Liver (tissue), 9 donors: ENCODE results near the gene CASTOR1. TPM values are rescaled to one million over a fixed set of nuclear protein-coding genes. Genes with fewer than 3 reads are reported as not detected.

Experiments
- DNase-seq: peaks from one replicate; pipeline ENCODE4 v3.0.0-alpha.2; 2017; ENCODE audit warnings: low spot score
- H3K27ac ChIP-seq, 2 donors: one replicate each; pipeline ENCODE4 v1.7.0; 2013; ENCODE audit warnings: inconsistent platforms in 2 of 2, low read length in 2 of 2, control low read depth in 1 of 2, low read depth in 1 of 2, mild to moderate bottlenecking in 1 of 2
- H3K27me3 ChIP-seq, 4 donors: one replicate each; pipeline versions ENCODE4 v1.6.1 to v1.7.0; 2013; ENCODE audit warnings: low read length in 3 of 4, inconsistent platforms in 1 of 4, mild to moderate bottlenecking in 1 of 4, moderate library complexity in 1 of 4; ENCODE audit not compliant: control insufficient read depth in 4 of 4, insufficient read depth in 4 of 4
- H3K36me3 ChIP-seq, 4 donors: one replicate each; pipeline versions ENCODE4 v1.6.1 to v1.7.0; 2013; ENCODE audit warnings: low read length in 3 of 4, mild to moderate bottlenecking in 3 of 4, low read depth in 1 of 4, moderate library complexity in 1 of 4; ENCODE audit not compliant: control insufficient read depth in 4 of 4, insufficient read depth in 3 of 4
- H3K4me1 ChIP-seq, 4 donors: one replicate each; pipeline versions ENCODE4 v1.6.1 to v1.7.0; 2013; ENCODE audit warnings: low read length in 3 of 4, mild to moderate bottlenecking in 3 of 4, moderate library complexity in 1 of 4; ENCODE audit not compliant: control insufficient read depth in 4 of 4, insufficient read depth in 4 of 4
- H3K4me3 ChIP-seq, 3 donors: one replicate each; pipeline versions ENCODE4 v1.6.1 to v1.7.0; 2013; ENCODE audit warnings: low read length in 3 of 3, control low read depth in 1 of 3, low read depth in 1 of 3, mild to moderate bottlenecking in 1 of 3
- H3K9ac ChIP-seq, 2 donors: one replicate each; pipeline ENCODE4 v1.7.0; 2013; ENCODE audit warnings: low read length in 2 of 2, mild to moderate bottlenecking in 2 of 2, moderate library complexity in 2 of 2, control low read depth in 1 of 2, low read depth in 1 of 2
- H3K9me3 ChIP-seq, 4 donors: one replicate each; pipeline versions ENCODE4 v1.6.1 to v1.7.0; 2013; ENCODE audit warnings: low read length in 3 of 4; ENCODE audit not compliant: control insufficient read depth in 4 of 4
- EGR1 ChIP-seq, 2 donors: IDR thresholded peaks; 2 replicates each; pipeline ENCODE4 v1.6.1; 2016 to 2018; ENCODE audit warnings: antibody characterized with exemption in 2 of 2, low read depth in 2 of 2
- FOXA1 ChIP-seq: IDR thresholded peaks from 2 replicates; pipeline ENCODE4 v1.6.1; 2016; ENCODE audit warnings: antibody characterized with exemption
- FOXA2 ChIP-seq: IDR thresholded peaks from 2 replicates; pipeline ENCODE4 v1.6.1; 2016; ENCODE audit warnings: antibody characterized with exemption
- GABPA ChIP-seq, 2 donors: IDR thresholded peaks in 1 of 2; conservative IDR thresholded peaks in 1 of 2; 2 replicates each; pipeline ENCODE4 v1.6.1; 2016; ENCODE audit warnings: antibody characterized with exemption in 2 of 2, mild to moderate bottlenecking in 1 of 2, moderate library complexity in 1 of 2
- HNF4A ChIP-seq, 2 donors: conservative IDR thresholded peaks; 2 replicates each; pipeline ENCODE4 v1.6.1; 2016; ENCODE audit warnings: antibody characterized with exemption in 2 of 2, mild to moderate bottlenecking in 2 of 2
- HNF4G ChIP-seq: IDR thresholded peaks from 2 replicates; pipeline ENCODE4 v1.6.1; 2016; ENCODE audit warnings: antibody characterized with exemption
- JUND ChIP-seq, 2 donors: IDR thresholded peaks; 2 replicates each; pipeline ENCODE4 v1.6.1; 2016; ENCODE audit warnings: antibody characterized with exemption in 2 of 2
- NR2F2 ChIP-seq: IDR thresholded peaks from 2 replicates; pipeline ENCODE4 v1.6.1; 2016; ENCODE audit warnings: antibody characterized with exemption
- RAD21 ChIP-seq, 2 donors: IDR thresholded peaks; 2 replicates each; pipeline ENCODE4 v1.6.1; 2016; ENCODE audit warnings: antibody characterized with exemption in 2 of 2, mild to moderate bottlenecking in 2 of 2
- RXRA ChIP-seq, 2 donors: IDR thresholded peaks; 2 replicates each; pipeline ENCODE4 v1.6.1; 2017 to 2018; ENCODE audit warnings: antibody characterized with exemption in 2 of 2, mild to moderate bottlenecking in 1 of 2
- SP1 ChIP-seq: IDR thresholded peaks from 2 replicates; pipeline ENCODE4 v1.6.1; 2018; ENCODE audit warnings: antibody characterized with exemption, mild to moderate bottlenecking
- TAF1 ChIP-seq: conservative IDR thresholded peaks from 2 replicates; pipeline ENCODE4 v1.6.1; 2016; ENCODE audit warnings: antibody characterized with exemption, mild to moderate bottlenecking
- YY1 ChIP-seq: IDR thresholded peaks from 2 replicates; pipeline ENCODE4 v1.6.1; 2016; ENCODE audit warnings: antibody characterized with exemption, mild to moderate bottlenecking
- WGBS: extraction: QIAGEN DNeasy Blood & Tissue Kit; methylation state at CpG from one replicate; pipeline ENCODE4 v1.1.7; 2013; 5-methylcytosine and 5-hydroxymethylcytosine counted together
- polyA plus RNA-seq, 2 donors: library from polyadenylated mRNA; stranded (reverse) in 1 of 2; unstranded in 1 of 2; fragments of 200-250 nt in 1 of 2; fragments of >200 nt in 1 of 2; fragmentation: Nextera tagmentation in 1 of 2; extraction: Ambion mirVana in 1 of 2; gene quantifications; one replicate each; pipeline versions ENCODE4 v1.2.1 to v1.2.3, GENCODE V29; 2013 to 2015
- total RNA-seq, 2 donors: library from RNA; depleted of rRNA; stranded (reverse); fragments of >200 nt; gene quantifications; one replicate each; pipeline ENCODE4 v1.2.3, GENCODE V29; 2014
- TF ChIP-seq, protein P1 (sequence below): fragments of 150-350 bp; IDR thresholded peaks from 2 replicates; pipeline ENCODE4 v1.5.1; 2017; ENCODE audit warnings: improper control_type of control experiment, low read depth, low read length; ENCODE audit not compliant: missing input control
- TF ChIP-seq, protein P2 (sequence below): IDR thresholded peaks from 2 replicates; pipeline ENCODE4 v1.6.1; 2016; ENCODE audit warnings: antibody characterized with exemption, mild to moderate bottlenecking
- TF ChIP-seq, protein P3 (sequence below): IDR thresholded peaks from 2 replicates; pipeline ENCODE4 v1.6.1; 2016; ENCODE audit warnings: antibody characterized with exemption
- TF ChIP-seq, protein P4 (sequence below): IDR thresholded peaks from 2 replicates; pipeline ENCODE4 v1.6.1; 2016; ENCODE audit warnings: antibody characterized with exemption
- TF ChIP-seq, protein P5 (sequence below): IDR thresholded peaks from 2 replicates; pipeline ENCODE4 v1.6.1; 2016; ENCODE audit warnings: antibody characterized with exemption
- donor health status: healthy.
- donor health status: healthy.
- donor health status: healthy.
- donor health status: healthy.
- donor health status: healthy.

Gene CASTOR1
- total and polyA plus RNA-seq, 4 donors, result 1.8 to 5.4 (median 2.4) TPM

DNA sequence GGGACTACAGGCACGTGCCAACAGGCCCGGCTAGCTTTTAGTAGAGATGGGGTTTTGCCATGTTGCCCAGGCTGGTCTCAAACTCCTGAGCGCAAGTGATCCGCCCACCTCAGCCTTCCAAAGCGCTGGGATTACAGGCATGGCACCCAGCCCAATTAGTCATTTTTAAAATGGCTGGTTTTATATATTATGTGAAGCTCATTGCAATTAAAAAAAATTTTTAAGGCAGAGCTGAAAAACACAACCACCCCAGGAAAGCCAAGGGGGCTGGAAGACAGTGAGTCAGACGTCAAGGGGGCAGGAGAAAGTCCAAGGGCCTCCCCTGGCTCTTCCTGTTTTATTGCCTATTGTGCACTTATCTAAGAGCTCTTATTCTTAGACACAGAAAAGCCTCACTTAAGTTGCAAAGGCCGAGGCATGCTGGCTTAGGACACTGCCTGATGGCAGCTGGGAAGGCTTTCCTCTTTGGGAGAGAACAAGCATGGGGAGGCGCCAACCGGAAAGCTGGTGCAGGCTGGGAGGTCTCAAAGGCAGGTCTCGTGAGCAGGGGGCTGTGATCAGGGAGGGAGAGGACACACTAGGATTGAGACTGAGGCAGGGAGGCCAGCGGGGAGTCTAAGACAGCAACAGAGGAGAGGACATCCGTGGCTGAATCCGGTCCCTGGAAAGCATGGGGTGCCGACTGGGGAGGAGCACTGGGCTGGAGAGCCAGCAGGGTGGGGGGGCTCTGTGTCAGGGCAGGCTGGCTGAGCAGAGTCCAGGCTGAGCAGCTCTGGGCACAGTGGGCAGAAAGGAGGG lies 11.6 kb downstream of the CASTOR1 start:
- Histone ChIP-seq H3K9ac (no peak overlapping the region), H3K9me3 (no peaks in the 10 kb centered on the region), H3K4me1 (peaks cover 0 to 6% (median 2%) of the 10 kb centered on the region in 4 donors), H3K27me3 (no peaks in the 10 kb centered on the region), H3K36me3 (no peaks in the 10 kb centered on the region), H3K4me3 (no peak overlapping the region), H3K27ac (peak overlapping the region; percentile 22 to 56)
- TF ChIP-seq SP1, result peak; percentile 37
- no peak for TF ChIP-seq HNF4G
- TF ChIP-seq YY1, result no peak
- TF ChIP-seq, protein P1, sequence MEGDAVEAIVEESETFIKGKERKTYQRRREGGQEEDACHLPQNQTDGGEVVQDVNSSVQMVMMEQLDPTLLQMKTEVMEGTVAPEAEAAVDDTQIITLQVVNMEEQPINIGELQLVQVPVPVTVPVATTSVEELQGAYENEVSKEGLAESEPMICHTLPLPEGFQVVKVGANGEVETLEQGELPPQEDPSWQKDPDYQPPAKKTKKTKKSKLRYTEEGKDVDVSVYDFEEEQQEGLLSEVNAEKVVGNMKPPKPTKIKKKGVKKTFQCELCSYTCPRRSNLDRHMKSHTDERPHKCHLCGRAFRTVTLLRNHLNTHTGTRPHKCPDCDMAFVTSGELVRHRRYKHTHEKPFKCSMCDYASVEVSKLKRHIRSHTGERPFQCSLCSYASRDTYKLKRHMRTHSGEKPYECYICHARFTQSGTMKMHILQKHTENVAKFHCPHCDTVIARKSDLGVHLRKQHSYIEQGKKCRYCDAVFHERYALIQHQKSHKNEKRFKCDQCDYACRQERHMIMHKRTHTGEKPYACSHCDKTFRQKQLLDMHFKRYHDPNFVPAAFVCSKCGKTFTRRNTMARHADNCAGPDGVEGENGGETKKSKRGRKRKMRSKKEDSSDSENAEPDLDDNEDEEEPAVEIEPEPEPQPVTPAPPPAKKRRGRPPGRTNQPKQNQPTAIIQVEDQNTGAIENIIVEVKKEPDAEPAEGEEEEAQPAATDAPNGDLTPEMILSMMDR, result no peak
- no peak for TF ChIP-seq TAF1
- peak; percentile 34 to 42 for TF ChIP-seq JUND (IDR thresholded peaks at IDR 0.05)
- no peak for TF ChIP-seq GABPA (IDR thresholded peaks at IDR 0.05 in 1 of 2, conservative IDR thresholded peaks at IDR 0.05 in 1 of 2)
- TF ChIP-seq RAD21 (IDR thresholded peaks at IDR 0.05), result no peak
- TF ChIP-seq, protein P2, sequence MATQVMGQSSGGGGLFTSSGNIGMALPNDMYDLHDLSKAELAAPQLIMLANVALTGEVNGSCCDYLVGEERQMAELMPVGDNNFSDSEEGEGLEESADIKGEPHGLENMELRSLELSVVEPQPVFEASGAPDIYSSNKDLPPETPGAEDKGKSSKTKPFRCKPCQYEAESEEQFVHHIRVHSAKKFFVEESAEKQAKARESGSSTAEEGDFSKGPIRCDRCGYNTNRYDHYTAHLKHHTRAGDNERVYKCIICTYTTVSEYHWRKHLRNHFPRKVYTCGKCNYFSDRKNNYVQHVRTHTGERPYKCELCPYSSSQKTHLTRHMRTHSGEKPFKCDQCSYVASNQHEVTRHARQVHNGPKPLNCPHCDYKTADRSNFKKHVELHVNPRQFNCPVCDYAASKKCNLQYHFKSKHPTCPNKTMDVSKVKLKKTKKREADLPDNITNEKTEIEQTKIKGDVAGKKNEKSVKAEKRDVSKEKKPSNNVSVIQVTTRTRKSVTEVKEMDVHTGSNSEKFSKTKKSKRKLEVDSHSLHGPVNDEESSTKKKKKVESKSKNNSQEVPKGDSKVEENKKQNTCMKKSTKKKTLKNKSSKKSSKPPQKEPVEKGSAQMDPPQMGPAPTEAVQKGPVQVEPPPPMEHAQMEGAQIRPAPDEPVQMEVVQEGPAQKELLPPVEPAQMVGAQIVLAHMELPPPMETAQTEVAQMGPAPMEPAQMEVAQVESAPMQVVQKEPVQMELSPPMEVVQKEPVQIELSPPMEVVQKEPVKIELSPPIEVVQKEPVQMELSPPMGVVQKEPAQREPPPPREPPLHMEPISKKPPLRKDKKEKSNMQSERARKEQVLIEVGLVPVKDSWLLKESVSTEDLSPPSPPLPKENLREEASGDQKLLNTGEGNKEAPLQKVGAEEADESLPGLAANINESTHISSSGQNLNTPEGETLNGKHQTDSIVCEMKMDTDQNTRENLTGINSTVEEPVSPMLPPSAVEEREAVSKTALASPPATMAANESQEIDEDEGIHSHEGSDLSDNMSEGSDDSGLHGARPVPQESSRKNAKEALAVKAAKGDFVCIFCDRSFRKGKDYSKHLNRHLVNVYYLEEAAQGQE, result no peak
- TF ChIP-seq, protein P3, sequence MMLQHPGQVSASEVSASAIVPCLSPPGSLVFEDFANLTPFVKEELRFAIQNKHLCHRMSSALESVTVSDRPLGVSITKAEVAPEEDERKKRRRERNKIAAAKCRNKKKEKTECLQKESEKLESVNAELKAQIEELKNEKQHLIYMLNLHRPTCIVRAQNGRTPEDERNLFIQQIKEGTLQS, result no peak
- no peak for TF ChIP-seq RXRA (IDR thresholded peaks at IDR 0.05)
- TF ChIP-seq, protein P4, sequence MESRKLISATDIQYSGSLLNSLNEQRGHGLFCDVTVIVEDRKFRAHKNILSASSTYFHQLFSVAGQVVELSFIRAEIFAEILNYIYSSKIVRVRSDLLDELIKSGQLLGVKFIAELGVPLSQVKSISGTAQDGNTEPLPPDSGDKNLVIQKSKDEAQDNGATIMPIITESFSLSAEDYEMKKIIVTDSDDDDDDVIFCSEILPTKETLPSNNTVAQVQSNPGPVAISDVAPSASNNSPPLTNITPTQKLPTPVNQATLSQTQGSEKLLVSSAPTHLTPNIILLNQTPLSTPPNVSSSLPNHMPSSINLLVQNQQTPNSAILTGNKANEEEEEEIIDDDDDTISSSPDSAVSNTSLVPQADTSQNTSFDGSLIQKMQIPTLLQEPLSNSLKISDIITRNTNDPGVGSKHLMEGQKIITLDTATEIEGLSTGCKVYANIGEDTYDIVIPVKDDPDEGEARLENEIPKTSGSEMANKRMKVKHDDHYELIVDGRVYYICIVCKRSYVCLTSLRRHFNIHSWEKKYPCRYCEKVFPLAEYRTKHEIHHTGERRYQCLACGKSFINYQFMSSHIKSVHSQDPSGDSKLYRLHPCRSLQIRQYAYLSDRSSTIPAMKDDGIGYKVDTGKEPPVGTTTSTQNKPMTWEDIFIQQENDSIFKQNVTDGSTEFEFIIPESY, result no peak
- no peak for TF ChIP-seq EGR1 (IDR thresholded peaks at IDR 0.05; ENCODE audit: low read depth in 2 of 2)
- peak; percentile 58 for TF ChIP-seq NR2F2
- TF ChIP-seq FOXA1, result no peak
- TF ChIP-seq FOXA2, result no peak
- TF ChIP-seq, protein P5, sequence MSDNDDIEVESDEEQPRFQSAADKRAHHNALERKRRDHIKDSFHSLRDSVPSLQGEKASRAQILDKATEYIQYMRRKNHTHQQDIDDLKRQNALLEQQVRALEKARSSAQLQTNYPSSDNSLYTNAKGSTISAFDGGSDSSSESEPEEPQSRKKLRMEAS, result no peak
- no peak for TF ChIP-seq HNF4A (conservative IDR thresholded peaks at IDR 0.05)
- 71% methylated on average over 14 of the region's 14 CpGs for WGBS
- no peak for DNase-seq
